DOHH2 (cell line): ENCODE data around the gene PBX4.
A peak's percentile ranks its signal among the peaks of the same experiment; 100 is the strongest.

Source experiments
- EZH2phosphoT487 ChIP-seq: fragments of 200-600 bp; sonication (generic); IDR thresholded peaks from 2 replicates; pipeline ENCODE4 v1.6.1; 2017; ENCODE audit warnings: borderline replicate concordance, mild to moderate bottlenecking, antibody characterized with exemption, low read length, moderate library complexity, mixed read lengths
- TF ChIP-seq, protein P1 (sequence below): fragments of 200-600 bp; sonication (generic); IDR thresholded peaks from one replicate; pipeline ENCODE4 v1.5.1; 2014; ENCODE audit warnings: antibody characterized with exemption, mild to moderate bottlenecking, low read depth, low read length; ENCODE audit not compliant: poor library complexity, severe bottlenecking

DNA sequence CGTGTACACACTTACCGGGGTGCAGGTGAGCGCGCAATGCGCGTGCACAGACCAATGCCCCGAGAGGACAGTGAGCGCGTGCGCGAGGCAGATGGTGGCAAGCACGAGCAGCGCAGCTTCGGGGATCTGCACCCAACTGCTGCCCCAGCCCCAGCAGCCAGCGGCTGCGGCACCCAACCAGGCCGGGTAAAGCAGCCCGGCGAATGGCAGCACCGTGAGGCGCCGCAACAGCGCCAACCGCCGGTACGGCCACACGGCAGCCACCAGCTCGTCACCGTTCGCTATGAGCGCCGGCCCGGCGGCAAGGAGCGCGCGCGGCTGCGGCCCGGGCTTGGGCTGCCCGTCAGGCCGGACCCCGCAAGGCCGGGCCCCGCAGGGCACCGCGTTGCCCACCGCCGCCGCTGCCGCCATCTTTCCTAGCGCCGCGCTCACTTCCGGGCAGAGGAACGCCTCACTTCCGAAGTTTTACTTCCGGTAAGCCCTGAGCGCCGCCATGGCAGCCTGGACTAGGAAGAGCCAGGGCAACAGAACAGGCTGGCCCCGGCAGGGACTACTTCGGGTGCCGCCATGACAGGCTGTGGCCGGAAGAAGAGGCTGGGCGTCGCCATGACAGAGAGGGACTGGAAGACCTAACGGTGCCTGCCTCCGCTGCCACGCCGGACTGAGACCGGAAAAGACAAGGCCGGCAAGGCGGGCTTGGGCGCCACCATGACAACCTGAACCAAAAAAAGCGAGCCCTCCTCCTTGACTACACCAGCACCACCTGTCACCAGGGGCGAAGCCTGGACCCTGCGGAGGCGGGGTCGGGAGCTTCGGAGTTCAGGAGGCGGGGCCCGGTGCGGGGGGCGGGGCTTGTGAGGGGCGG is 45.0 kb upstream of the PBX4 start, which contains the start of gene ATP13A1:
- TF ChIP-seq, protein P1, sequence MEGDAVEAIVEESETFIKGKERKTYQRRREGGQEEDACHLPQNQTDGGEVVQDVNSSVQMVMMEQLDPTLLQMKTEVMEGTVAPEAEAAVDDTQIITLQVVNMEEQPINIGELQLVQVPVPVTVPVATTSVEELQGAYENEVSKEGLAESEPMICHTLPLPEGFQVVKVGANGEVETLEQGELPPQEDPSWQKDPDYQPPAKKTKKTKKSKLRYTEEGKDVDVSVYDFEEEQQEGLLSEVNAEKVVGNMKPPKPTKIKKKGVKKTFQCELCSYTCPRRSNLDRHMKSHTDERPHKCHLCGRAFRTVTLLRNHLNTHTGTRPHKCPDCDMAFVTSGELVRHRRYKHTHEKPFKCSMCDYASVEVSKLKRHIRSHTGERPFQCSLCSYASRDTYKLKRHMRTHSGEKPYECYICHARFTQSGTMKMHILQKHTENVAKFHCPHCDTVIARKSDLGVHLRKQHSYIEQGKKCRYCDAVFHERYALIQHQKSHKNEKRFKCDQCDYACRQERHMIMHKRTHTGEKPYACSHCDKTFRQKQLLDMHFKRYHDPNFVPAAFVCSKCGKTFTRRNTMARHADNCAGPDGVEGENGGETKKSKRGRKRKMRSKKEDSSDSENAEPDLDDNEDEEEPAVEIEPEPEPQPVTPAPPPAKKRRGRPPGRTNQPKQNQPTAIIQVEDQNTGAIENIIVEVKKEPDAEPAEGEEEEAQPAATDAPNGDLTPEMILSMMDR = peak; percentile 22
- no peak for TF ChIP-seq EZH2phosphoT487
